Transverse colon (tissue), 4 donors: ENCODE data around the gene SYK.

Source experiments
- POLR2AphosphoS5 ChIP-seq, 3 donors: sonication (generic); formaldehyde crosslinking; IDR thresholded peaks; one replicate each; pipeline ENCODE4 v1.6.1; 2016; ENCODE audit warnings: antibody characterized with exemption in 3 of 3
- TF ChIP-seq, protein P1 (sequence below), 5 experiments: fragments of 200-600 bp in 3 of 5; fragments of 450-650 bp in 2 of 5; sonication (generic) in 3 of 5; IDR thresholded peaks; 1 replicate in 2 of 5; 2 replicates in 3 of 5; pipeline ENCODE4 v1.5.1; 2016 to 2017; ENCODE audit warnings: antibody characterized with exemption in 5 of 5, inconsistent platforms in 3 of 5, mild to moderate bottlenecking in 2 of 5, moderate library complexity in 1 of 5

DNA sequence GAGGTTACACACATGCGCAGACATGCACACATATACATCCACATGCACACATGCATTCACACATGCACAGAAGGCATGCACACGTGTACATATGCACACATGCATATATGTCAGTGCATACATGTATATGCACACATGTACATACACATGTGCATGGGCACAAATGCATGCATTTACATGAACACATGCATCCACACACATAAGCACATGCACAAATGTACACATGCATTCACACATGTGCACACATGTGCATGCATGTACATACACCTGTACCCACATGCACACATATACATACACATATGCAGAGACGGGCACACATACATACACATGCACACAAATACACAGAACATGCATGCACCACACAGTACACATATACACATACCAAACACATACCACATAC lies 97.7 kb downstream of the SYK start:
- TF ChIP-seq, protein P1, sequence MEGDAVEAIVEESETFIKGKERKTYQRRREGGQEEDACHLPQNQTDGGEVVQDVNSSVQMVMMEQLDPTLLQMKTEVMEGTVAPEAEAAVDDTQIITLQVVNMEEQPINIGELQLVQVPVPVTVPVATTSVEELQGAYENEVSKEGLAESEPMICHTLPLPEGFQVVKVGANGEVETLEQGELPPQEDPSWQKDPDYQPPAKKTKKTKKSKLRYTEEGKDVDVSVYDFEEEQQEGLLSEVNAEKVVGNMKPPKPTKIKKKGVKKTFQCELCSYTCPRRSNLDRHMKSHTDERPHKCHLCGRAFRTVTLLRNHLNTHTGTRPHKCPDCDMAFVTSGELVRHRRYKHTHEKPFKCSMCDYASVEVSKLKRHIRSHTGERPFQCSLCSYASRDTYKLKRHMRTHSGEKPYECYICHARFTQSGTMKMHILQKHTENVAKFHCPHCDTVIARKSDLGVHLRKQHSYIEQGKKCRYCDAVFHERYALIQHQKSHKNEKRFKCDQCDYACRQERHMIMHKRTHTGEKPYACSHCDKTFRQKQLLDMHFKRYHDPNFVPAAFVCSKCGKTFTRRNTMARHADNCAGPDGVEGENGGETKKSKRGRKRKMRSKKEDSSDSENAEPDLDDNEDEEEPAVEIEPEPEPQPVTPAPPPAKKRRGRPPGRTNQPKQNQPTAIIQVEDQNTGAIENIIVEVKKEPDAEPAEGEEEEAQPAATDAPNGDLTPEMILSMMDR (IDR thresholded peaks at IDR 0.05), result no peak
- TF ChIP-seq POLR2AphosphoS5 (IDR thresholded peaks at IDR 0.05), result no peak
